Panc1 (cell line): ENCODE results near the gene MCTP1. TPM values are rescaled to one million over a fixed set of nuclear protein-coding genes. Genes with fewer than 3 reads are reported as not detected.

ENCODE experiments used
- ATAC-seq: fragments of 200-7000 bp; cut with Tn5 transposase; 2 replicates; pipeline ENCODE4 v1.9.1; 2020; ENCODE audit warnings: mild to moderate bottlenecking, moderate library complexity
- BruUV-seq: library from RNA; stranded (reverse); fragments of 400-500 nt; replicated peaks from 2 replicates; lab custom pipeline; 2021; lab: Mats Ljungman, UMichigan
- CTCF ChIA-PET: fragments of 300-600 bp; sonication (Branson Sonifier 250); formaldehyde crosslinking; loops from one replicate; lab custom pipeline; 2022; ENCODE audit warnings: antibody characterized with exemption; lab: Charles Lee
- POLR2A ChIA-PET: fragments of 300-600 bp; sonication (Branson Sonifier 250); formaldehyde crosslinking; loops from one replicate; lab custom pipeline; 2022; ENCODE audit warnings: antibody characterized with exemption; lab: Charles Lee
- DNase-seq: peaks from one replicate; pipeline ENCODE4 v3.0.0-alpha.2; 2010; ENCODE audit warnings: low read depth, low spot score
- H3K27ac ChIP-seq: 2 replicates; pipeline ENCODE4 v1.5.1; 2011; ENCODE audit warnings: mild to moderate bottlenecking, low read length, inconsistent platforms
- H3K27me3 ChIP-seq: fragments of 200-500 bp; sonication (Bioruptor generic); 2 replicates; pipeline ENCODE4 v1.6.0; 2014; ENCODE audit warnings: low read length, inconsistent platforms; ENCODE audit not compliant: control insufficient read depth, insufficient read depth
- H3K36me3 ChIP-seq: fragments of 200-500 bp; sonication (Bioruptor generic); 2 replicates; pipeline ENCODE4 v1.5.1; 2014; ENCODE audit warnings: inconsistent platforms, mild to moderate bottlenecking, low read length, moderate library complexity; ENCODE audit not compliant: control insufficient read depth, insufficient read depth
- H3K4me1 ChIP-seq: 2 replicates; pipeline ENCODE4 v1.5.1; 2011; ENCODE audit warnings: inconsistent platforms, mild to moderate bottlenecking, low read length, moderate library complexity; ENCODE audit not compliant: control insufficient read depth, insufficient read depth
- H3K4me3 ChIP-seq, 2 experiments: 2 replicates each; pipeline ENCODE4 v1.5.1; 2011 to 2012; ENCODE audit warnings: low read depth in 2 of 2, low read length in 2 of 2, mild to moderate bottlenecking in 2 of 2, inconsistent platforms in 1 of 2, moderate library complexity in 1 of 2
- H3K9me3 ChIP-seq: fragments of 200-500 bp; sonication (Bioruptor generic); 2 replicates; pipeline ENCODE4 v1.5.1; 2014; ENCODE audit warnings: low read depth, mild to moderate bottlenecking, inconsistent platforms, low read length, moderate library complexity; ENCODE audit not compliant: control insufficient read depth, insufficient read depth
- POLR2AphosphoS5 ChIP-seq: IDR thresholded peaks from 2 replicates; pipeline ENCODE4 v1.6.1; 2012; ENCODE audit warnings: mild to moderate bottlenecking, low read depth, low read length, moderate library complexity
- REST ChIP-seq, 2 experiments: IDR thresholded peaks; 2 replicates each; pipeline ENCODE4 v1.6.1; 2011 to 2012; ENCODE audit warnings: low read depth in 2 of 2, control low read depth in 1 of 2, low read length in 1 of 2, mild to moderate bottlenecking in 1 of 2, moderate library complexity in 1 of 2; ENCODE audit not compliant: insufficient read depth in 1 of 2
- SIN3A ChIP-seq: IDR thresholded peaks from 2 replicates; pipeline ENCODE4 v1.6.1; 2012; ENCODE audit warnings: low read depth, mild to moderate bottlenecking, low read length, moderate library complexity, borderline replicate concordance; ENCODE audit not compliant: insufficient read depth
- TCF7L2 ChIP-seq: IDR thresholded peaks from 2 replicates; pipeline ENCODE4 v1.6.1; 2011; ENCODE audit warnings: mild to moderate bottlenecking, low read depth, low read length, inconsistent platforms
- in situ Hi-C: cut with HindIII; loops from 2 replicates; pipeline ENCODE4 v1.10.0; 2016; ENCODE audit warnings: low sequenced_read_pairs, low pct_unique_long_range_greater_than_20kb
- intact Hi-C: fragments of 100-400 bp; cut with micrococcal nuclease; formaldehyde crosslinking; loops from one replicate; pipeline ENCODE4 v1.10.0; 2022; ENCODE audit not compliant: unreplicated experiment
- total RNA-seq: library from RNA; stranded (reverse); gene quantifications from one replicate; pipeline ENCODE4 v1.2.1, GENCODE V29; 2021; ENCODE audit not compliant: unreplicated experiment
- TF ChIP-seq, protein P1 (sequence below): fragments of 450-650 bp; IDR thresholded peaks from 2 replicates; pipeline ENCODE4 v1.5.1; 2017; ENCODE audit warnings: mild to moderate bottlenecking

Gene MCTP1
- total RNA-seq, 1 experiment from 2014 or later: 39.8 TPM

GRCh38 chr5:94916619-94917018 is 368.3 kb downstream of the MCTP1 start:
- no peaks in the 10 kb centered on the region for H3K4me1 ChIP-seq
- no peak for ATAC-seq

GRCh38 chr5:94911276-94911675 is 373.6 kb downstream of the MCTP1 start:
- TF ChIP-seq SIN3A: no peak
- TF ChIP-seq POLR2AphosphoS5: no peak
- no peak for TF ChIP-seq TCF7L2
- TF ChIP-seq REST (IDR thresholded peaks at IDR 0.05; ENCODE audit: insufficient read depth in 1 of 2, low read depth in 2 of 2, low read length in 1 of 2): no peak
- TF ChIP-seq, protein P1, sequence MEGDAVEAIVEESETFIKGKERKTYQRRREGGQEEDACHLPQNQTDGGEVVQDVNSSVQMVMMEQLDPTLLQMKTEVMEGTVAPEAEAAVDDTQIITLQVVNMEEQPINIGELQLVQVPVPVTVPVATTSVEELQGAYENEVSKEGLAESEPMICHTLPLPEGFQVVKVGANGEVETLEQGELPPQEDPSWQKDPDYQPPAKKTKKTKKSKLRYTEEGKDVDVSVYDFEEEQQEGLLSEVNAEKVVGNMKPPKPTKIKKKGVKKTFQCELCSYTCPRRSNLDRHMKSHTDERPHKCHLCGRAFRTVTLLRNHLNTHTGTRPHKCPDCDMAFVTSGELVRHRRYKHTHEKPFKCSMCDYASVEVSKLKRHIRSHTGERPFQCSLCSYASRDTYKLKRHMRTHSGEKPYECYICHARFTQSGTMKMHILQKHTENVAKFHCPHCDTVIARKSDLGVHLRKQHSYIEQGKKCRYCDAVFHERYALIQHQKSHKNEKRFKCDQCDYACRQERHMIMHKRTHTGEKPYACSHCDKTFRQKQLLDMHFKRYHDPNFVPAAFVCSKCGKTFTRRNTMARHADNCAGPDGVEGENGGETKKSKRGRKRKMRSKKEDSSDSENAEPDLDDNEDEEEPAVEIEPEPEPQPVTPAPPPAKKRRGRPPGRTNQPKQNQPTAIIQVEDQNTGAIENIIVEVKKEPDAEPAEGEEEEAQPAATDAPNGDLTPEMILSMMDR: no peak
- no peaks in the 10 kb centered on the region for H3K4me1 ChIP-seq
- CTCF ChIA-PET: no interaction called here
- POLR2A ChIA-PET: no interaction called here
- no peak overlapping the region for H3K4me3 ChIP-seq
- ATAC-seq (no peak), DNase-seq (no peak)
- H3K27me3 ChIP-seq: no peaks in the 10 kb centered on the region
- no TSS peak for BruUV-seq
- H3K27ac ChIP-seq: no peak overlapping the region
- H3K9me3 ChIP-seq: no peaks in the 10 kb centered on the region
- in situ Hi-C loops (no loop called here), intact Hi-C loops (no loop called here)
- 0 out of 2 replicates have a peak, but pooled peaks cover 6% of the 10 kb centered on the region for H3K36me3 ChIP-seq

More at GRCh38 chr5:94916619-94917018, 368.3 kb downstream of the MCTP1 start:
- intact Hi-C loops (no loop called here), in situ Hi-C loops (no loop called here)
- Histone ChIP-seq H3K36me3 (no peaks in the 10 kb centered on the region), H3K27ac (no peak overlapping the region), H3K9me3 (no peaks in the 10 kb centered on the region), H3K4me3 (no peak overlapping the region), H3K27me3 (no peaks in the 10 kb centered on the region)
- CTCF ChIA-PET: no interaction called here
- TF ChIP-seq POLR2AphosphoS5: no peak
- TF ChIP-seq, protein P1: no peak
- TF ChIP-seq REST (IDR thresholded peaks at IDR 0.05; ENCODE audit: insufficient read depth in 1 of 2, low read depth in 2 of 2, low read length in 1 of 2): no peak
- TF ChIP-seq TCF7L2: no peak
- no peak for TF ChIP-seq SIN3A
- BruUV-seq: no TSS peak
- POLR2A ChIA-PET: no interaction called here
- no peak for DNase-seq
